ENCODE measurements around the gene EPAS1. TPM values are rescaled to one million over a fixed set of nuclear protein-coding genes. Genes with fewer than 3 reads are reported as not detected.

EPAS1 gene
- total and polyA plus RNA-seq, 9 of the 15 experiments (the other 6 are each of a cell fraction or from before 2014, with no cell fraction given): 0.25 to 11.2 (median 4.1) TPM

DNA sequence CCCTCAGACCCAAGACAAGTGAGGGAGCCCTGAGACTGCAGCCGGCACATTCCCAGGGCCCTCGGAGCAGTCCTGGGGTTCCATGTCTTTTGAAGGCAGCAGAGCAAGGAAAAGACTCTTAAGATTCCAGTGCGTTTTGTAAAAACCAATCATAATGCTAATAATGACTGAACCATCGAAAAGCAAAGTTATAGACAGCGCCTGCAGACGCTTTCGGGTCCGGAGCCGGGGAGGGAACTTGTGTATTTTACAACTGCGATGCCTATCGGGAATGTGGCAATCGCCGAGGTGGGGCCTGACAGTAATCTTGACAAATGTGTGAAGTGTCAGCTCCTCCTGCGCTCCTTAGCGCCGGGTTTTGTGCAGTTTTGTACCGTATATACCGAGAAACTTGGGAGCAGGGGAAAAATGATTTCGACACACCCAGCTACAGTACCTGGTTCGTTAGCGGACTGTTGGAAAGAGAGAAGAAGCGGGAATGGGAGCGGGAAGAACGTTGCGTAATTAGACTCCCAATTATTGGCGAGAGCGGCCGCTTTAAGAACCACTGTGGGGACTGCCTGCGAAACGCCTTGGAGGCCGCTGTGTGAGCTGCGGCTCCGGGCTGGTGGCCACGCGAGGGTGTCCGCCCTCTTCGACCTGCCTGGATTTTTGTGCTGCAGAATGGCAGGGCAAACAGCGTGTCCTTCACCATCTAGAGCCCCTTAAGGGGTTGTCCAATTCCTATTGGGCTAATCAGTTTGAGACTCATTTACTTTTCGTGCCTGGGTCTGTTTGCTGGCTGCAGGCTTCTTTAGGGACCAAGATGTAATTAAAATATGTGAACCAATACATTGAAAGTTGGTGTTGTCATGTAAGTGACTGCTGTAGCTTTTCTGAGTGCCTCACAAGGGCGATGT lies 2.4 kb downstream of the EPAS1 start (continued):
- TF ChIP-seq ZNF318 (IDR thresholded peaks at IDR 0.05; ENCODE audit: borderline replicate concordance in 1 of 2, low read depth in 1 of 2) (peak in 1 of 2 experiments; percentile 54; a peak in 2 of 4 replicates), KAT7 (CRISPR knock-in tag; IDR thresholded peaks at IDR 0.05; ENCODE audit: borderline replicate concordance) (no peak; the same call in 1 of the 2 replicates), LEF1 (IDR thresholded peaks at IDR 0.05) (no peak; the same call in 1 of the 2 replicates), JUND (IDR thresholded peaks at IDR 0.05; ENCODE audit: borderline replicate concordance, low read depth, low read length) (peak; percentile 48), JUND (tag; IDR thresholded peaks at IDR 0.05; ENCODE audit: borderline replicate concordance, low read depth, low read length) (peak; percentile 54; the same call in 1 of the 3 replicates), IRF2 (CRISPR knock-in tag; IDR thresholded peaks at IDR 0.05) (no peak), GABPB1 (CRISPR knock-in tag; IDR thresholded peaks at IDR 0.05) (peak; percentile 25; the same call in 1 of the 2 replicates), FOSL1 (tag; conservative IDR thresholded peaks at IDR 0.05) (peak; percentile 49)
- TF ChIP-seq, protein P1, sequence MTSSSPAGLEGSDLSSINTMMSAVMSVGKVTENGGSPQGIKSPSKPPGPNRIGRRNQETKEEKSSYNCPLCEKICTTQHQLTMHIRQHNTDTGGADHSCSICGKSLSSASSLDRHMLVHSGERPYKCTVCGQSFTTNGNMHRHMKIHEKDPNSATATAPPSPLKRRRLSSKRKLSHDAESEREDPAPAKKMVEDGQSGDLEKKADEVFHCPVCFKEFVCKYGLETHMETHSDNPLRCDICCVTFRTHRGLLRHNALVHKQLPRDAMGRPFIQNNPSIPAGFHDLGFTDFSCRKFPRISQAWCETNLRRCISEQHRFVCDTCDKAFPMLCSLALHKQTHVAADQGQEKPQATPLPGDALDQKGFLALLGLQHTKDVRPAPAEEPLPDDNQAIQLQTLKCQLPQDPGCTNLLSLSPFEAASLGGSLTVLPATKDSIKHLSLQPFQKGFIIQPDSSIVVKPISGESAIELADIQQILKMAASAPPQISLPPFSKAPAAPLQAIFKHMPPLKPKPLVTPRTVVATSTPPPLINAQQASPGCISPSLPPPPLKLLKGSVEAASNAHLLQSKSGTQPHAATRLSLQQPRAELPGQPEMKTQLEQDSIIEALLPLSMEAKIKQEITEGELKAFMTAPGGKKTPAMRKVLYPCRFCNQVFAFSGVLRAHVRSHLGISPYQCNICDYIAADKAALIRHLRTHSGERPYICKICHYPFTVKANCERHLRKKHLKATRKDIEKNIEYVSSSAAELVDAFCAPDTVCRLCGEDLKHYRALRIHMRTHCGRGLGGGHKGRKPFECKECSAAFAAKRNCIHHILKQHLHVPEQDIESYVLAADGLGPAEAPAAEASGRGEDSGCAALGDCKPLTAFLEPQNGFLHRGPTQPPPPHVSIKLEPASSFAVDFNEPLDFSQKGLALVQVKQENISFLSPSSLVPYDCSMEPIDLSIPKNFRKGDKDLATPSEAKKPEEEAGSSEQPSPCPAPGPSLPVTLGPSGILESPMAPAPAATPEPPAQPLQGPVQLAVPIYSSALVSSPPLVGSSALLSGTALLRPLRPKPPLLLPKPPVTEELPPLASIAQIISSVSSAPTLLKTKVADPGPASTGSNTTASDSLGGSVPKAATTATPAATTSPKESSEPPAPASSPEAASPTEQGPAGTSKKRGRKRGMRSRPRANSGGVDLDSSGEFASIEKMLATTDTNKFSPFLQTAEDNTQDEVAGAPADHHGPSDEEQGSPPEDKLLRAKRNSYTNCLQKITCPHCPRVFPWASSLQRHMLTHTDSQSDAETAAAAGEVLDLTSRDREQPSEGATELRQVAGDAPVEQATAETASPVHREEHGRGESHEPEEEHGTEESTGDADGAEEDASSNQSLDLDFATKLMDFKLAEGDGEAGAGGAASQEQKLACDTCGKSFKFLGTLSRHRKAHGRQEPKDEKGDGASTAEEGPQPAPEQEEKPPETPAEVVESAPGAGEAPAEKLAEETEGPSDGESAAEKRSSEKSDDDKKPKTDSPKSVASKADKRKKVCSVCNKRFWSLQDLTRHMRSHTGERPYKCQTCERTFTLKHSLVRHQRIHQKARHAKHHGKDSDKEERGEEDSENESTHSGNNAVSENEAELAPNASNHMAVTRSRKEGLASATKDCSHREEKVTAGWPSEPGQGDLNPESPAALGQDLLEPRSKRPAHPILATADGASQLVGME (CRISPR knock-in tag; IDR thresholded peaks at IDR 0.05): no peak
- TF ChIP-seq, protein P2, sequence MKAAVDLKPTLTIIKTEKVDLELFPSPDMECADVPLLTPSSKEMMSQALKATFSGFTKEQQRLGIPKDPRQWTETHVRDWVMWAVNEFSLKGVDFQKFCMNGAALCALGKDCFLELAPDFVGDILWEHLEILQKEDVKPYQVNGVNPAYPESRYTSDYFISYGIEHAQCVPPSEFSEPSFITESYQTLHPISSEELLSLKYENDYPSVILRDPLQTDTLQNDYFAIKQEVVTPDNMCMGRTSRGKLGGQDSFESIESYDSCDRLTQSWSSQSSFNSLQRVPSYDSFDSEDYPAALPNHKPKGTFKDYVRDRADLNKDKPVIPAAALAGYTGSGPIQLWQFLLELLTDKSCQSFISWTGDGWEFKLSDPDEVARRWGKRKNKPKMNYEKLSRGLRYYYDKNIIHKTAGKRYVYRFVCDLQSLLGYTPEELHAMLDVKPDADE (conservative IDR thresholded peaks at IDR 0.05; ENCODE audit: control insufficient read depth, low read depth, low read length): no peak
